Effector CD4-positive, alpha-beta T cell (primary cell): ENCODE results near the gene RSPH6A.
"Not testable (repeated sequence)": the region's sequence is repeated elsewhere in the genome, so short reads cannot be mapped to it uniquely, and the experiment has no call there.

Experiments
- DNase-seq: peaks from one replicate; pipeline ENCODE4 v3.0.0-alpha.2; 2020

Gene RSPH6A

DNA sequence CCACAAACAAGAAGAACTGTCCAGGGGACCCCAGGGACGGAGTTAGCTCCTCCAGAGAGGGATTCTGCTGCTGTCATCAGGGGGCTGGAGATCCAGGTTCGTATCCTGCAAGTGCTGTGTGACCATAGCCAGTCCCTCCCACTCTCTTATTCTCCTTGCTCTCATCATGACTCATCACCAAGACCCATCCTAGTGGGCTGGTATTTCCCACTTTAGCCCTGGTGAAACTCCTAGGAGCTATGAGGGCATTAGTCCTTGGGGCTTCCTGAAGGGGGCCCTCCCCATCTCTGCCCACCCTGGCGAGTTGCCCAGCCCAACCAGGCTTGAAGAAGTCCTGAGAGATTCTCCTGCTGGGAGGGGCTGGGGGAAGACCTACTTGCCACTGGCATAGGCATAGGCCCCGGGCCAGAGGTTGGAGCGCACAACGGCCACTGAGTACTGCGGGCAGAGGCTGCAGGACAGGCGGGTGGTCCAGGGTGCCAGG is 15.0 kb downstream of the RSPH6A start:
- DNase-seq, result no peak

DNA sequence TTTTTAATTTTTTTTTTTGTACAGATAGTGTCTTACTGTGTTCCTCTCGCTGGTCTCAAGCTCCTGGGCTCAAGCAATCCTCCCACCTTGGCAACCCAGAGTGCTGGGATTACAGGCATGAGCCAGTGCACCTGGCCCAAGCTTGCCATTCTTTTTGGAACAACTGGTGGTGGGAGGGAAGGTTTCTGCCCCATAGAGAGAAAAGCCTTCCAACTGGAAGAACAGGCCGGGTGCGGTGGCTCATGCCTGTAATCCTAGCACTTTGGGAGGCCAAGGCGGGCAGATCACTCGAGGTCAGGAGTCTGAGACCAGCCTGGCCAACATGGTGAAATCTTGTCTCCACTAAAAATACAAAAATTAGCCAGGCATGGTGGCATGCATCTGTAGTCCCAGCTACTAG is 15.6 kb downstream of the RSPH6A start:
- not testable (repeated sequence) for DNase-seq

DNA sequence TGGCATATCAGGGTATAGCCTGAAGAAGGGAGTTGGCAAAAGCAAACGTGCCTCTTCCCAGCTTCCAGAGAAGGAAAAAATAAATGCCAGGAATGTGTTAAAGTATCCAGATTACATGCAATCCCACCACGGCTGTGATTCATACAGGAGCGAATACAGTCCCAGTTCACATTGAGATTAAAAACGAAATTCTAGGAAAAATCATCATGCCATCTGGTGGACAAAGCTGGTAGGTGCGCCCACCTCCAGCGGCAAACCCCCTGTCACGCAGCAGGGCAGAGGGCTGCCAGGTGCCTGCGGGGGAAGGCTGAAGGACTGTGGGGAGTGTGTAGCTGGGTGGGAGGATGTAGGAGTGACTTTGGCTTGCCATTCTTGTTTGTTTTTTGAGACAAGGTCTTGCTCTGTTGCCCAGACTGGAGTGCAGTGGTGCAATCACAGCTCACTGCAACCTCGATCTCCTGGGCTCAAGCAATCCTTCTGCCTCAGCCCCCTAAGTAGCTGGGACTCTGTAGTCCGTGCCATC is 16.1 kb downstream of the RSPH6A start:
- DNase-seq, result peak; percentile 53

DNA sequence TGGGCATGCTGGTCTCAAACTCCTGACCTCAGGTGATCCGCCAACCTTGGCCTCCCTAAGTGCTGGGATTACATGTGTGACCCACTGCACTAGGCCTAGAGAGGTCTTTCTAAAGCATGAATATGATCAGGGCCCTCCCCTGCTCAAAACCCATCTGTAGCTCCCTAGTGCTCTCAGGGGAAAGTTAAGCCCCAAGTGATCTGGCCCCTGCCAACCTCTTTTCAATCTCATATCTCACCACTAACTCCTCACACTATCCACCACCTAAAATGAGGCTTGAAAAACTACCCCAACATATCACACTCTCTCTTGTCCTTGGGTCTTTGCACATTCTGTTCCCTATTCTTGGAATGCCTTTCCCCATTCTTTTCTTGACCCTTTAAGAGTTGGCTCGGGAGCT is 20.5 kb downstream of the RSPH6A start:
- DNase-seq, result no peak

DNA sequence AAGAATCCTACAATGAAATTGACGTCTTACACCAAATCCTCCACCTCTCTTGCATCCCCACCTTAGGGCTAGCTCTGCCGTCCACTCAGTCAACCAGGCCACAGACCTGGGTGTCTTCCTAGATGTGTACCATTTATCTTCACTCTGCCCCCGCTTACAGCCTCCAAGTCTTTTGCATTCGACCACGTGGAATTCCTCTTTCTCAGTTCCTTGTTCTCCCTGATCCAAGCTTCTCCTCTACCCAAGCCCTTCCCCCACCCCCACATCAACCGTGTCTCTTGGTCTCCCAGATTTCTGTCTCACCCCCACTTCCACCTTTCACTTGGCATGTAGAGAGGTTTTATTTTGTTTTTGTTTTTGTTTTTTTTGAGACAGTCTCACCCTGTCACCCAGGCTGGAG is 21.2 kb downstream of the RSPH6A start:
- DNase-seq, result no peak

DNA sequence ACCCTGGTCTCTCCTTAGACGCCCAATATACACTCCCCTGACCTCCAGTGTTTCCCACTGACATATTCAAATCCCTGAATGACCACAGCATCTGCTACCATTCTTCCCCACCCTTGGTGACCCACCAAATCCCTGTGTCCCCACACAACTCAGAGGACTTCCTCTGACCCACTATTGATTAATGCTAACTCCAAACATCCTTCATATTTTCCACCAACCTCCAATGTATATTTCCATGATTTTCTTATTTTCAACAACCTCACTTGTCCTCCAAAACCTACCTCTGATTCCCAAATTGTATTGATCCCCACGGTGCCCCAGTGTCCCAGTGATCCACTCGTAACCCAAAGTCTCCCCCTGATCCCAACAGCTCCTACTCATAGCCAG is 21.9 kb downstream of the RSPH6A start:
- DNase-seq, result no peak

DNA sequence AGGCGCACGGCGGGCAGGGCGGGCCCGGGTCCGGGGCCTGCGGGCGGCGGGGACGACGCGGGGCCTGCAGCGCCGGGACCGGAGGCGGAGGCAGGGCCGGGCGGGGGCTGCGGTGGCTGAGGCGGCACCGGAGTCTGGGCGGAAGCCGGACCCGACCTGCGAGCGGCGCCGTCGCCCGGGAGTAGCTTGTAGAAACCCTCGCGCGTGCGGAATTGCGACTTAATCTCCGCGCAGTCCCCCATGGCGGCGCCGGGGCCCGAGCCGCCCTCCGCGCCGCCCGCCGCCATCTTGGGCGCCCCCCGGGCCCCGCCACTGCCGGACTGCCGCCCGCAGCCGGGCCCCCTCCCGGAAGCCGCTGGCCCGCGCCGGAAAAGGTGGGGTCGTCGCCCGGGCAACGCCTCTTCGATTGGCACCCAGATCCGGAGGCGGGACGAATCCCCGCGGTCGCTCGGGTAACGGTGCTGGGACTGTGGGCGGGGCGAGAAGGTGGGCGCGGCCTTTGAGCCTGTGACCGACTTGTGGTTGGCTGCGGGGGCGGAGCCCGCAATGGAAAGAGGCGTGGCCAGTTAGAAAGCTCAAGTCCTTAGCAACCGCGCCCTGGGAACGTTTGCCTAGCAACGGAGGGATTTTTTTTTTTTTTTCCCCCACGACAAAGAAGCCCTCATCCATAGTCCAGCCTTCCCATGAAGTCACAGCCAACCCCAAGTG is 22.5 kb downstream of the RSPH6A start, which contains the start of gene DMWD:
Gene DMWD, minus strand, starts transcription at position 376 of the 708 bp plus-strand sequence. Its CDS starts 89 bp downstream, at position 287.
- DNase-seq, result peak; percentile 99

DNA sequence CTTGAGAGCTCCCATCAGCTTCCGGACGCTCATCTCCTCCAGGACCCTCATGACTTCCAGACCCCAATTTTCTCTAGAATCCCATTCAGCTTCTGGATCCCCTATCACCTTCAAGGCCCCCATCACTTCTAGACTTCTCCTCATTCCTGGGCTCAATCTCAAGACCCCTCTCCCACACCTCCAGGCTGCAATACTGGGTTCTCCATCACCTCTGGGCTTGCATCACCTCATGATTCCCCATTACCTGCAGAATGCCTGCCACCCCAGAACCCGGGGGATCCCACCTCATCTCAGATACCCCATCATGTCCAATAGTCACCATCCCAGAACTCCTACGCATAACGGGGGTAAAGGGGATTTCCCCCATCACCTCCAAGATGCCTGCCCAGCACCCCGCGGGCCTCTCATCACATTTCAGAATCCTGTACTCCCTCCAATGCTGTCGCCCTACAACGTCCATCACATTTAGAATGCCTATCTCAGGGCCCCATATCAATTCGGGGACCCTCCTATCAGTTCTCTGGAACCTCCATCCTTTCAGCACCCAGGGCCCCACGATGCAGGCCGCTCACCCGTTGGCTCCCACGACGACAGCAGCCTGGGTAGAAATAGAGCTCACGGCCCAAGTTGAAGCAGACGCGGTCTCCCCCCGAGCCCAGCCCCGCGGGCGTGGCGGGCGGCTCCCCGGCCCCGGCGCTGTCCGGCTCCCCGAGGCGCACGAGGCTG is 23.2 kb downstream of the RSPH6A start:
- no peak for DNase-seq

DNA sequence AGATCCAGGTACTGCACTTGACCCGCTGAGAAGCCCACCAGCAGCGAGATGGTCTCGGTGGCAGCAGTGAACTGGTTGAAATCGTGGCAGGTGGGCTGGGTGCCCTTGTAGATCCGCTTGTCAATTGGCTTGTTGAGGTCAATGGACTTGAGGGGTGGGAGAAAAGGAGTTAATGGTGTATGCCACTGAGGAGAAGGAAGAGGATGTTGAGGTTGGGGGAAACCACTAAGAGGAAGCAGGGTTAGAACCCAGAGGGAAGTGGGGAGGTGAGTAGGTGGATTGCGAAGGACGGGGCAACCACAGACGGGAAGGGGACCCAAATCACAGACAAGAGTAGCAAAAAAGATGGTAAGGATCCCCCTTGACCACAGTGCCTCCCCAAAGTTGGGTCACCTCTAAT is 24.2 kb downstream of the RSPH6A start:
- no peak for DNase-seq

DNA sequence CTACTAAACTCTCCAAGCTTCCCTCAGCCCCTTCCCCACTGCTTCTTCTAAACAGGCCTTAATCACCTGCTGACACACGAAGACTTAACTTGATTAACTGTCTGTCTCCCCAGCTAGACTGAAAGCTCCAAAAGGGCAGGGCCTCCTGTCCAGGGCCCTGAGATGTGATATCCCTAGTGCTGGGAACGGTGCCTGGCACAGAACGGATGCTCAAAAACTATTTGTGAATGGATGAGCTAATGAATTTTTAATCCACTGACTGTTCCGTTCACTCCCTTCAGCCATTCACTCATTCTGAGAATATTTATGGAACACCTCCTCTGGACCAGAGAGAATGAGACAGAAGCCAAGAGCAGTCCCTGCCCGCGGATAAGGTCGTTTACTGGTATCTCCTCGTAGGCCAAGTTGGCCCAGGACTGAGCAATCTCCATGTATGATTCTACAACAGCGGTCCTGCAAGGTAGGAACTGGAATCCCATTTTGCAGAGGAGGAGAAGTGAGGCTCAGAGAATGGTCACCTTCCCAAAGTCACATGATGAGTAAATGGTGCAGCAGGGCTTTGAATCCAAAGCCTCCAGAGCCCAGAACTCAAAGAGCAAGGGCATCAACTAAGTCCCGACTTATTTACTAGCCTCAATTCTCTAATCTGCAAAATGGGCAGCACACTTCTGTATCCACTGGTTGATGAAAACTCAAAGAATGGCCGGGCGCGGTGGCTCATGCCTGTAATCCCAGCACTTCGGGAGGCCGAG is 25.9 kb downstream of the RSPH6A start:
- DNase-seq, result no peak

DNA sequence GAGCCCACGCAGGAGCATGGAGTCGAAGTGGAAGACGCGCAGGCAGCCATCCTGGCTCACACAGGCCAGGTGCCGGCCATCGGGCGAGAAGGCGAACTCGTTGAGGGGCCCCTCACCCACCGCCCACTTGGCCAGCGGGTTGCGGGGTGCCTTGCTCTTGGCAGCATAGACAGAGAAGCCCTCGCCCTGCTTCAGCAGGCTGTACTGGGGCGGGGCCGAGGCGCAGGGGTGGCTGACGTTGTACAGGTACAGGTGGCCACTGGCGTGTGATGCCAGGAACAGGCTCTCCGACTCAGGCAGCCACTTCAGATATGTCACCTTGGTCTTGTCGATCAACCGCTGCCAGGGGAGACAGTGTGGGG is 28.6 kb downstream of the RSPH6A start:
- DNase-seq, result no peak

DNA sequence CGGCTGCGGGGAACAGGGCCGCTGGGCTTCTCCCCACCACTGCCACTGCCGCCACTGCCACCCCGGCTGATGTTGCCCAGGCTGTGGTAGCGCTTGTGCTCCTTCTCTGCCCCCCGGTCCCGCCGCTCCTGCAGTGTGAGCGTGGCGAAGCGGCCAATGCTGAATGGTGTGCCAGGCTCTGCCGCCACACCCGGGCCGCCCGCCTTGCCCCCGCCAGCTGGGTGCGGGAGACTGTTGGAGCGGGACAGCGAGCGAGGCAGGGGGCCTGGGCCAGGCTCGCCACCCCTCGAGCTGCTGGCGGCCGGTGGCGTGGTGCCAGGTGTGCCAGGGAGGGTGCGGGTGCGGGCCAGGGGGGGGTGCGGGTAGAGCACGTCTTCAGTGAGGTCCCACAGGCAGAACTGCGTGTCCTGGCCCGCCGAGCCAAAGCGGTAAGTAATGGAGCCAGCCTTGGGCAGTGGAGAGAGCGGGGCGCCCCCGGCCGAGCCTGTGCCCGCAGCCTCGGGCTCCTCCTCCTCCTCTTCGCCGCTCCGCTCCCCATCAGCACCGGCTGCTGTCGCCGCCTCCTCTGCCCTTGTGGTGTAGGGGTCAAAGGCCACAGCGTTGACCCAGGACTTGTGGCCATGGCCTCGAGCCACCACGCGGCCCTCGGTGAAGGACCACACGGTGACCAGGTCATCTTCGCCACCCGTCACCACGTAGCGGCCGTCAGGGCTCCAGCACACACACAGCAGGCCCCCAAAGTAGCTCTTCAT is 29.2 kb downstream of the RSPH6A start:
- no peak for DNase-seq

DNA sequence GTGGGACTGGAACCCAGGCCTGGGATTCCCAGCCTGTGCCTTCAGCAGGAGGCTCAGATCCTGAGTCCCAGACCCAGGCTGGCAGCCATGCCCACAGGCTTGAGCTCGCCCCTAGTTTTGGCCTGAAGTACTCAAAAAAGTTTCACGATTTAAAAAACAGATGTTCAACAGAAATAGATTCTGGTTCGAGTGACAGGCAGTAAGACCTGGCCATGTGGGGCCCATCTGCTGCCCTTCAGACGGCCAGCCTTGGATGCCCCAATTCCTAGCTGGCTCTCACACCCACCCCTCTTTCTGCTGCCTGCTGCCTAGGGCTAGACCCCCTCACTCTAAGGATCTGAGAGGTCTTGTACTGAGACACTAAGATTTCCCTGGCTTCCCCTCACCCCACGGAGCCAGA is 30.0 kb downstream of the RSPH6A start:
- no peak for DNase-seq

DNA sequence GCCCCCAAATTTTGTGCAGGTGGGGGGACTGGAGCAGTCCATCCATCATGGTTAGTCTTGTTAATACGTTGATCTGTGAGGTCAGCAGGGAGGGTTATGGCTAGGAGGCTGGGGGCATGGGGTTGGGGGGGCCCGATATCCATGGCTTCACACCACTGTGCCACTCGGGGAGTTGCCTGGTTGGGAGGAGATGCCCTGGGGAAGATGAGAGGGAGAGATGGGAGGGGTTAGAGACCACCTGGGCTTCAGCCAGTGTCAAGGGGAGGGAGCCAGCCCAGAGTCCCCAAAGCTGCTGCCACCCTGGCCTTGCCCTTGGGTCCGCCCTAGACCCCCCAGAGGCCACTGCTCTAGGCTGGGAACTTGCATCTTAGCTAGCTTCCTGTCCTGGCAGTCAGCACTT is 31.0 kb downstream of the RSPH6A start:
- no peak for DNase-seq

DNA sequence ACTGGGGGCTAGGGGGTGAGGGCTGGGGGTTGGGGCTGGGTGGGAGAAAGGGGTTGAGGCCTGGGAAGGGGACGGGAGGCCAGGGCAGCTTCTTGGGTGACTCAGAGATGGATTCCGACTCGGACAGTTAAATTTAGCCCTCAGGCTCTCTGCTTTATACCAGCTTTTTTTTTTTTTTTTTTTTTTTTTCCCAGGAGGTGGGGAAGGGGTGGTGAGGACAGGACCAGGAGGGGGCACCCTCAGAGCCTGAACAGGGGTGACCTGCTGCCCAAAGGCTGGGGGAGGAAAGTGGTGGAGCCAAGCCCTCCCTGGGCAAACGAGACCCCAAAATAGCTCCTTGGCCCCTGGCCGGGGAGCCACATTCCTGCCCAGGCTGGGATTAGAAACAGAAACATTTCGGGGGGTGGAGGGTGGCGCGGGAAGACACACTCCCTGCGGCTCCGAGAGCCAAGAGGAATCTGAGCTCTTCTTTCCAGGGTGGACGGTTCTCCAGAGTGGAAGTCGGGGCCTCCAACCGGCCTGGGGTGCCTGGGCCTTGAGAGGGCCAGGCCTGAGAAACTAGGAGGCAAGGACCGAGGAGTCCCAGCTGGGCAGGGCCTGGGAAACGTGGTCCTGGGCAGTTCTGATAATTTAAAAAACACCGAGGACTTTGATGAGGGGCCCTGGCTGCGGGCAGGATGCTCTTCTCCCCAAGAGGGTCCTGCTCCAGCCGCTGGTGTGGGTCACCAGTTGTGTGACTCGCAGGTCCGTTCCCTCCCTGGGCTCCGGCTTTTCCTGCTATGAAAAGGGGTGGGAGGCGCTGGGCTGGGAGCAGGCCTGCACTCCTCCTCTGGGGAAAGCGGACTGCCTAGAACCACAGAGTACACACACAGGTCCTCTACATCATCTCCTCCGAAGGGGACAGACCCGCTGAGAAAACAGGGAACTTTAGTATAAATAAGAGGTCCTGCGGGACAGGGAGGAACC is 32.0 kb downstream of the RSPH6A start:
- no peak for DNase-seq

DNA sequence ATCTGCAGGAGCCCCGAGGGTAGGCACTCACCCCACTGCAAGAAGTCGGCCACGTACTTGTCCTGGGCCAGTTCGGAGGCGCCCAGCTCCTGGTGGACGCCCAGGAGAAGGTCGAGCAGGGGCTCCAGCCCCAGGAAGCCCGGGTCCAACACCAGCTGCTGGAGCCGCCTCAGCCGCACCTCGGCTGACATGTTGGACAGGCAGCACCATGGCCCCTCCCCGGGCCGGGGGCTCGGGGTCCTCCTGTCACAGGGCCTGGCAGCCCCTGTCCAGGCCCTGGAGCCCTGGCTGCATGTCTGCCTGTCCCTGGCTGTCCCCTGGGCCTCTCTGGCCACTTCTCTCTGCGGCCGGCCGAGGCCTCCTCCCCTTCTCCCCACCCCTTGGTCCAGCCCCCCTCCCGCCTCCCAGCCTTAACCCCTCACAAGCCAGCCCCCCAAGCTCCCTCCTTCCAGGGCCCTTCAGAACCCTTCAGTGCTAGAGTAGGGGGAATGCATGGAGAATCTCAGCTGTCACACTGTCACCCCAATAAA is 32.9 kb downstream of the RSPH6A start, which contains the start of gene DMPK:
Gene DMPK, minus strand, starts transcription at position 329 of the 530 bp plus-strand sequence. Its CDS starts 138 bp downstream, at position 191.
- no peak for DNase-seq

DNA sequence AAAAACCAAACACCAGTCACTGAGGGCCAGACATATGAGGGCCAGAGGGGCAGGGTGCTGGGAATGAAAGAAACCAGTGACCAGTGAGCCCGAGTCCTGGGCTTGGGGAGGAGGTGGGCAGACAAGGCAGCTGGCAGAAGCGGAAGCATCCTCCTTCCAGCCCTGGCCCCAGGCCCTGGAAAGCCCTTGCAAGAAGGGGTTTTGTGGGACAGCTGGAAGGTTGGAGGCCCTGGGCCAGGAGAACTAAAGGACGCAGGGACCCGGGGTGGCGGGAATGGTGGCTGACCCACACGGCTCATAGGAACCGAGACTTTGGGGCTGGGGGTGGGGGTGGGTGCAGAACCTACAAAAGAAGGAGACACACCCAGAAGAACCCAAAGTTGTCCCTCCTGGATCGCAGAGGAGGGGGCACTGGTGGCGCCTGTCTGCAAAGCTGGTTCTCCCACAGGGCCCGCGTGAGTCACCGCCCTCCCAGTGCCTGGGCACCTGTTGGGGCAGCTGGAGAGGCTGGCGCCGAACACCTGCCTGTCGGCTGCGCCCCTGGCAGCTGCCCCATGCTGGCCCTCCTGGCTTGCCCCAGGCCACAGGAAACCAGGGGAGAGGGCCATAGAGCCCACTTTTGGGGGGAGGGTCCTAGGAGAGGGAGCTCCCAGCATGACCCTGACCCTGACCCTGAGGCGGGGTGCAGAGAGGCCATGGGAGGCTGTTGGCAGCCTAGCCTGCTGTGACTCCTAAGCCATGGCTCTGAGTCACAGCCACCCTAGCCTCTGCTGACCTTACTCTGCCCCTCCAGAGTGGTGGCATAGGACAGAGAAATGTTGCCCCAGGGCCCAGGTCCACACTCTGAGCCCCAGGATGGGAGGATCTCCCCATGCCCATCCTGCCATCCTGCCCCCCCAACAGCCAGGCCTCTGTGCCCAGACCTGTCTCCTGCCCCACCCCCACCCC is 33.6 kb downstream of the RSPH6A start:
- no peak for DNase-seq

DNA sequence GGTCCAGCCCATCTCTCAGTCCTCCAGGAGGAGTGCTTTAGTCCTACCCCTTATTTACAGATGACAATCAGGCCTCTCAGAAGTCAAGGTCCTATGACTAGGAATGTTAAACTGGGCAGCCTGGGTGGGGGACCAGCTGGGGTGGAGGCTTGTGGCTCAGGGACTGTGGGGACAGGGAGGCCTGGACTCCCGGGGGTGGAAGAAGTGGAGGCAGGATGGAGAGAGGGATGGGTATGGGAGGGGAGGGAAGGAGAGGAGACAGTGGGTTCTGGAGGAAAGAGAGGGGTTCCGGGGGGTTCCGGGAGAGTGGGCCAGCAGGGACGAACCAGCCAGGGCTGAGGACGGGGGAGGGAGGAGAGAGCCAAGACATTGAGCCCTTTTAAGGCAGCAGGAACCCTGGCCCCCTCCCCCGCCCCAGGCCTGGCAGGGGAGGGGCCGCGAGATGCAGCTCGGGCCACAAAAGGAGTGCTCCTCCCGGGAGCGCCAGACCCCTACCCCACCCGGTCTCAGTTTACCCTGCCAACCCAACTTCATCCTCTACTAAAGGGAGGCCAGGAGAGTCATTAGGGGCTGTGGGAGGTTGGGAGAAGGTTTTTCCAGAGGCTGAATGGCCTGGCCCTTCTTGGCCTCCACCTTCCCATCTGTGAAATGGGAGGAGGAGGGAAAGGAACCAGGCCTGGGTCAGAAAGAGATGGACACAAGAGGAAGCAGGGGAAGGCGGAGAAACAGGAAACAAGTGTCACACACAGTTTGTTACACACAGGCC is 34.5 kb downstream of the RSPH6A start:
- DNase-seq, result no peak

DNA sequence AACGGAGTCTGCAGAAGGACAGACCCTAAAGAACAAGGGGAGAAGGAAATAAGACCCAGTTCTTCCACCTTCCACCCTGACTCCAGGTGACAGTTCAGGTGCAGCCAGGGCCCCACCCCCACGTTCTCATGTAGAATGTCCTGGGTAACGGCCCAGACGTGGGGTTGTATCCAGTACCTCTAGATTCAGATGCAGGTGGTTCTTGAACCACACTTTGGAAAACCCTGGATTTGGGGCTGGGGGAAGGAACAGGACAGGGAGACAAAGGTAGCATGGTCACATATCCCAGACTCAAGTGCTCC is 35.0 kb downstream of the RSPH6A start:
- DNase-seq, result no peak
